ENCODE measurements around the gene CLCF1.

CLCF1 gene

DNA sequence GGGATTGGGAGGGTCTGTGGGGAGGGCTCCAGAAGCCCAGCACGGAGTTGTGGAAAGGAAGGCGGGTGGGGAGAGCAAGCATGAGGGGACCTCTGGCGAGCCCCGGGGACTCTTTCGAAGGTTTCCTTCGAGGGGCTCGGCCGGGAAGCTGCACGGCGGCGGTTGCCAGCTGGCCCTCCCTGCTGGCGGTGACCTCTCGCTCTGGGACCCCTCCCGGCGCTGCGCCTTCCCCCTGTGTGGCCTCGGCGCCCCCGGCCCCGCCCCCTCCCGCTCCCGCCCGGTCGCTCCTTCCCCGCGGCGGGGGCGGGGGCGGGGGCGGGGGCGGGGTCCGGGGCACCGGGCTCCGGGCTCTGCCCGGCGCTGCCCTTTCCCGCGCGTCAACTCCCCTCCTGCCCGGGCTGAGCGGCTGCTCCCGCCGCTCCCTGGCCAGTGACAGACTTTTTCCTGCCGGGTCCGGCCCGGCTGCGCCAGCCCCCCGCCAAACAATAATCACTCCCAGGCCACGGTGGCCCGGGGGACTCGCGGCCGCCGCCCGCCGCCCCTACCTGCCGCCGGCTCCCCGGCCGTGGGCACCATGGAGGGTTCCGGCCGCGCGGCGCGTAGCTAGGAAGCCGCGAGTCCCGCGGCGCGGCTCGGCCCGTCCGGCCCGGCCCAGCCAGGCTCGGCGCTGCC lies 941 bp downstream of the CLCF1 start:
- CTCF ChIA-PET = interaction anchor here (1.7 to 42.5 kb wide), 5 partner anchors 5 to 257 kb away, joined by 4 to 1573 read pairs (median 31); partner anchors contain the start of genes CLCF1, NUDT8, POLD4 and PPP1CA
- POLR2A ChIA-PET = interaction anchor here (0.6 to 1.6 kb wide), 3 partner anchors 19 to 30 kb away, joined by 3 read pairs; partner anchors contain the start of gene POLD4
- no peak for DNase-seq (ENCODE audit: extremely low spot score)
- TF ChIP-seq CTCF (IDR thresholded peaks at IDR 0.05; ENCODE audit: control extremely low read depth, extremely low read depth, low read depth, missing control alignments) = no peak

- POLR2A ChIA-PET = interaction anchor here (1.6 kb wide), 1 partner anchor 18 kb away, joined by 3 read pairs; the partner anchor contains the start of gene POLD4
Observed at GRCh38 chr11:67371911-67372320, 1.5 kb downstream of the CLCF1 start.

DNA sequence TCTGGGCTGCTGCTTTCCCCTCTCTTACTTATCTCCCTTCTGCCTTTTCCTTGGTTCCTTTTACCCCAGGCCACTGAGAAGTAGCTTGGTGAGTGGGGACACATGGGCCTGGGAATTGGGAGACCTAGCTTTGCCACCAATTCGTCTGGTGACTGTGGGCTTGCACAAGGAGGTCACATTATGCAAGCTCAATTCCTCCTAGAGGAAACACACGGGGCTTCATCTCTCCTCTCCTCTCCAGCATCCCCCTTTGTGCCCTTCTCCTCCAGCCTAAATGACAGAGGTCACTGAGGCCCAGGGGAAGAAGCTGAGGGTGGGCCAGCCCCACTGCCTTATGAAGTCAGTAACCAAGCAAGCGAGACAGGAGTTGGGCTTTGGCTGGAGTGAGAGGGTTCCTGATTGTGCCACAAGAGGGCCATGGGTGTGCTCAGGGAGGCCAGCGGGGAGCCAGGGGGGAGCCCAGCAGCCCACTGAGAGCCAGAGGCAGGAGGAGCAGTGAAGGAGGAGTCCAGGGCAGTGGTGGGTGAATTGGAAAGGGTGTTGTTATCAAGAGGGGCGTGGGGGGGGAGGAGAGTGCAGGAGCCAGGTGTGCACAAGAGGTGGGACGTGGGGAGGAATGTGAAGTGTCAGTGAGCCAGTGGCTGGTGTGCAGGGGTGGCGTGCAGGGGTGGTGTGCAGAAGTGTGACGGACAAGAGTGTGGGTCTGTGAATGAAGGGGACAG lies 2.0 kb downstream of the CLCF1 start:
- POLR2A ChIA-PET = no interaction called here
- peak; percentile 67 for DNase-seq (ENCODE audit: extremely low spot score)
- TF ChIP-seq CTCF (IDR thresholded peaks at IDR 0.05; ENCODE audit: control extremely low read depth, extremely low read depth, low read depth, missing control alignments) = peak; percentile 30
- CTCF ChIA-PET = interaction anchor here (0.7 to 42.5 kb wide), 8 partner anchors 4 to 134 kb away, joined by 3 to 1573 read pairs (median 9); partner anchors contain the start of genes CLCF1, PITPNM1, POLD4 and PPP1CA

More at GRCh38 chr11:67371911-67372320, 1.5 kb downstream of the CLCF1 start:
- CTCF ChIA-PET = interaction anchor here (1.1 to 42.5 kb wide), 7 partner anchors 5 to 257 kb away, joined by 3 to 1573 read pairs (median 13); partner anchors contain the start of genes CLCF1, NUDT8, POLD4 and PPP1CA
- no peak for TF ChIP-seq CTCF (IDR thresholded peaks at IDR 0.05; ENCODE audit: control extremely low read depth, extremely low read depth, low read depth, missing control alignments)
- DNase-seq (ENCODE audit: extremely low spot score) = no peak

DNA sequence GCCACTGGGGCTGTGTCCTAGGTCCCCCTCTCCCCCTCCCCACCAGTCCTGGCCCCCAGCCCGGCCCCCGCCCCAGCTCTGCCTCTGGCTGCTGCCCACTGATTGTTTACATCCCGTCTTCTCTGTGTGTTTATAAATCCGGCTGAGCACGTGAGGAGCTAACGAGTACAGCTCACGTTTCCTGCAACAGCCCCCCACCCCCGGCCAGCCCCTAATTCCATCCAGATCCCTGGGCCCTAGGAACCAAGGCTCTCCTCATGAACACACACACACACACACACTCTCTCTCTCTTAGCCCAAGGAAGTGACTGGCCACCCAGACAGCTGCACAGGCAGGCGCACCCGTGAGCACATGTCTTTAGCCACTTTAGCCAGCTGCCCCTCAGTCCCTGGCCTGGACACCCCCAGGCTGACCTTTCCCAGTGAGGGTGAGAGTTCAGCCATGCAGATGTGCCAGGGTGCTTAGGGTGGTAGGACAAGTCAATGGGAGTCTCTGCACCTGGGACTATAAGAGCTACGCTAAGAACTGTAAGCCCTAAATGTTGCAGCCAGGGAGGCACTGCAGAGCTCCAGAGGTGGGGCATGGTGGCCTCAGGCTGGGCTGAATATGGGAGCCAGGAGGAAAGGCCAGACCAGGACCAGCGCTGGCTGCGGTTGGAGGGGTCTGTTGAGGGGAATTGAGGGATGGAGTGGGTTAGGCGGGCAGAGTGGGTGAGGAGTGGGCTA lies 2.9 kb downstream of the CLCF1 start:
- ChIA-PET CTCF (interaction anchor here (0.7 to 42.5 kb wide), 9 partner anchors 3 to 290 kb away, joined by 3 to 1573 read pairs (median 5); partner anchors contain the start of genes CLCF1, PITPNM1, POLD4 and PPP1CA), POLR2A (interaction anchor here (0.7 to 1.0 kb wide), 2 partner anchors 66 to 731 kb away, joined by 4 to 8 read pairs; no protein-coding TSS in a partner anchor)
- no peak for DNase-seq (ENCODE audit: extremely low spot score)

GRCh38 chr11:67369801-67370284 lies 3.6 kb downstream of the CLCF1 start:
- DNase-seq (ENCODE audit: extremely low spot score) = no peak
- no peak for TF ChIP-seq CTCF (IDR thresholded peaks at IDR 0.05; ENCODE audit: control extremely low read depth, extremely low read depth, low read depth, missing control alignments)
- POLR2A ChIA-PET = interaction anchor here (1.0 kb wide), 1 partner anchor 67 kb away, joined by 4 read pairs; no protein-coding TSS in a partner anchor
- CTCF ChIA-PET = interaction anchor here (0.9 to 42.5 kb wide), 6 partner anchors 3 to 289 kb away, joined by 3 to 1573 read pairs (median 22); partner anchors contain the start of genes CLCF1, PITPNM1, POLD4 and PPP1CA

More for the DNA sequence above, 2.9 kb downstream of the CLCF1 start:
- no peak for TF ChIP-seq CTCF (IDR thresholded peaks at IDR 0.05; ENCODE audit: control extremely low read depth, extremely low read depth, low read depth, missing control alignments)

All from GM10248 (cell line).